Adrenal gland (tissue), 5 donors: ENCODE measurements around the gene TMEM108.

Experiments
- POLR2A ChIP-seq, 2 donors: fragments of 450-650 bp; IDR thresholded peaks; one replicate each; pipeline ENCODE4 v1.6.1; 2017; ENCODE audit warnings: antibody characterized with exemption in 2 of 2, mild to moderate bottlenecking in 2 of 2, moderate library complexity in 1 of 2
- TF ChIP-seq, protein P1 (sequence below), 6 experiments: fragments of 450-650 bp in 4 of 6; fragments of 200-600 bp in 2 of 6; sonication (generic) in 1 of 6; IDR thresholded peaks; 1 replicate in 5 of 6; 2 replicates in 1 of 6; pipeline versions ENCODE4 v1.5.1 to v1.8.0; 2016 to 2021; ENCODE audit warnings: antibody characterized with exemption in 6 of 6, mild to moderate bottlenecking in 2 of 6, moderate library complexity in 1 of 6
- donor health status: DM: no; HTN: no; CAD: no.

DNA sequence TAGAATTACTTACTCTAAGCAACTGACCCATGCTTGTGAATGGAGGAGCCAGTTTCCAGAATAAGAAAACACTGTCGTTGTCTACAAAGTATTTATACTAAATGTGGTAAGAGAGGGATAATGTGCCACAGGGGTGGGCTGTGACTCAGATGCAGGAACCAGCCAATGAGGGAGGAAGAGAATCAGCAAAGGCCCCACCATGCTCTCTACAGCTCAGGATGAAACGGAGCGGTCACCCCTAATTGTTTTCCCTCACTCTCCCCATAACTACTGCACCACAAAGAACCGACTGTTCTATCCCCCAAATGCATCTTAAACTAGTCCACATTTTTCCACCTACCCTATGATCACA, 406.2 kb downstream of the TMEM108 start:
- TF ChIP-seq, protein P1, sequence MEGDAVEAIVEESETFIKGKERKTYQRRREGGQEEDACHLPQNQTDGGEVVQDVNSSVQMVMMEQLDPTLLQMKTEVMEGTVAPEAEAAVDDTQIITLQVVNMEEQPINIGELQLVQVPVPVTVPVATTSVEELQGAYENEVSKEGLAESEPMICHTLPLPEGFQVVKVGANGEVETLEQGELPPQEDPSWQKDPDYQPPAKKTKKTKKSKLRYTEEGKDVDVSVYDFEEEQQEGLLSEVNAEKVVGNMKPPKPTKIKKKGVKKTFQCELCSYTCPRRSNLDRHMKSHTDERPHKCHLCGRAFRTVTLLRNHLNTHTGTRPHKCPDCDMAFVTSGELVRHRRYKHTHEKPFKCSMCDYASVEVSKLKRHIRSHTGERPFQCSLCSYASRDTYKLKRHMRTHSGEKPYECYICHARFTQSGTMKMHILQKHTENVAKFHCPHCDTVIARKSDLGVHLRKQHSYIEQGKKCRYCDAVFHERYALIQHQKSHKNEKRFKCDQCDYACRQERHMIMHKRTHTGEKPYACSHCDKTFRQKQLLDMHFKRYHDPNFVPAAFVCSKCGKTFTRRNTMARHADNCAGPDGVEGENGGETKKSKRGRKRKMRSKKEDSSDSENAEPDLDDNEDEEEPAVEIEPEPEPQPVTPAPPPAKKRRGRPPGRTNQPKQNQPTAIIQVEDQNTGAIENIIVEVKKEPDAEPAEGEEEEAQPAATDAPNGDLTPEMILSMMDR (IDR thresholded peaks at IDR 0.05): no peak
- no peak for TF ChIP-seq POLR2A (IDR thresholded peaks at IDR 0.05)
